ENCODE data around the gene C14orf39.

The C14orf39 gene, protein sequence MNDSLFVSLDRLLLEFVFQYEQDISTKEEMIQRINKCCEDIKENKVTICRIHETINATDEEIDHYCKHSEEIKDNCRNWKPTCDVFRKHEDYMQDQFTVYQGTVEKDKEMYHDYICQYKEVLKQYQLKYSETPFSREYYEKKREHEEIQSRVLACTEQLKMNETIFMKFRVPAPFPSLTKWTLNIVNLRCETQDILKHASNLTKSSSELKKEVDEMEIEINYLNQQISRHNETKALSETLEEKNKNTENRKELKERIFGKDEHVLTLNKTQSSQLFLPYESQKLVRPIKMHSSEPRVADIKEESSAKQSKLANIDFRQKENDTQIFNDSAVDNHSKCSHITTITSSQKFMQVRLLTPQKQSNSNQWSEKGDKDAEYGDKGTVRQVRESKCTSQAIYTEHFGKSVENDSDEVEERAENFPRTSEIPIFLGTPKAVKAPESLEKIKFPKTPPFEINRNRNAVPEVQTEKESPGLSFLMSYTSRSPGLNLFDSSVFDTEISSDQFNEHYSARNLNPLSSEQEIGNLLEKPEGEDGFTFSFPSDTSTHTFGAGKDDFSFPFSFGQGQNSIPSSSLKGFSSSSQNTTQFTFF

DNA sequence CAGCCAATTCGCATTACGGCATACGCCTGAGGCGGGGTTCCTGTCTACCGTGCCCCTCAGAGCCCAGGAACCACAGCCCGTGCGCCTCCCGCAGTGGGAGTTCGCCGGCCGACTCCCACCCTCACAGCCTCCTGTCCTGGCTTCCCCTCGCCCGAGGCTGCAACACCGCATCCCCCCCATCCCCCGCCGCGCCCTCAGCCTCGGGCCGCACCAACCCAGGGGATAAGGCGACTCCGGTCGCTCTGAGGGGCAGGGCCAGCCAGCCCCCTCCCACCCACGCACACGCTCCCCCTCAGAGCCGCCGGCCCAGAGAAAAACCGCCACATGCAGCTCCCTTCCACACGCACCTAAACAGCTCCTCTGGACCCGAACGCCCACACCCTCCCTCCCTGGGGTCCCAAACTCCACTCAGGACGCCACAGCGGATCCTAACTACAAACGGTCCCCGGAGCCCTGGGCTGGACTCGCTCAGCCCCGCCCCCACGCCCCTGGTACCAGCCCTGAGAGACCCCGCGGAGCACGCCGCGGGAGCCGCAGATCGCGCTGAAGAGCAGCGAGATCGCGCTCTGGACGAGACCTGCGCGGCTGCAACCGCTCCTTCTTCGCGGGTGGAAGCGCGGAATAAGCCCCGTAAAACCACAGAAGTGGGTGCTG, at the start of gene C14orf39:
C14orf39 (minus strand) TSS at position 466 of the 654 bp plus-strand sequence. CDS start 985 bp downstream, outside the sequence.
- H3K9ac ChIP-seq (ENCODE audit: low read length): peak within 1 kb of the TSS; percentile 62
- no peaks in the 10 kb centered on the region for H3K9me3 ChIP-seq (ENCODE audit: control insufficient read depth, low read depth, low read length)
- peaks cover 51% of the 10 kb centered on the region for H3K27me3 ChIP-seq (ENCODE audit: control insufficient read depth, insufficient read depth, low read length)
- no peaks in the 10 kb centered on the region for H3K4me1 ChIP-seq (ENCODE audit: control insufficient read depth, low read depth, low read length)
- peak within 1 kb of the TSS; percentile 69 for H3K4me3 ChIP-seq (ENCODE audit: low read length)
- no peak within 1 kb of the TSS for H3K27ac ChIP-seq (ENCODE audit: low read length)
- no peaks in the 10 kb centered on the region for H3K36me3 ChIP-seq (ENCODE audit: control insufficient read depth, low read depth, low read length)

DNA sequence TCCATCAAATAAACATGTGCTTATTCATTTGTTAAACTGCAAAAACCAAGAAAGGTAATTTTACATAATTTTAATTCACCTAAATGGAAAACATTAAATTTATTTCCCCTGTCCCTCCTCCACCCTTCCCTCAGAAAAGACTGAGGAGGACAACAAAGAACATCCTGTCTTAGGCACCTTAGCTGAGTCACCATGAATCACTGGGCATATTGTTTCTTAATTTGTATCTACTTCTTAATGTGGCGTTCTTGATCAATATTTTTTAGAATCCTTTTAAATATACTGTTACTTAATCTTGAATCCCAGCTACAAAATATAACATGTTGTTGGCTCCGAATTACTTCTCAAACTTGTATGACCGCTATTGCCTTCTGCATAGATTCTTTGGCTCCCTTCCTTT, 46.6 kb upstream of the C14orf39 start:
- Histone ChIP-seq H3K4me1 (ENCODE audit: control insufficient read depth, low read depth, low read length) (no peaks in the 10 kb centered on the region), H3K27ac (ENCODE audit: low read length) (no peak overlapping the region), H3K9ac (ENCODE audit: low read length) (no peak overlapping the region), H3K36me3 (ENCODE audit: control insufficient read depth, low read depth, low read length) (no peaks in the 10 kb centered on the region), H3K4me3 (ENCODE audit: low read length) (no peak overlapping the region), H3K27me3 (ENCODE audit: control insufficient read depth, insufficient read depth, low read length) (no peaks in the 10 kb centered on the region), H3K9me3 (ENCODE audit: control insufficient read depth, low read depth, low read length) (no peaks in the 10 kb centered on the region)

DNA sequence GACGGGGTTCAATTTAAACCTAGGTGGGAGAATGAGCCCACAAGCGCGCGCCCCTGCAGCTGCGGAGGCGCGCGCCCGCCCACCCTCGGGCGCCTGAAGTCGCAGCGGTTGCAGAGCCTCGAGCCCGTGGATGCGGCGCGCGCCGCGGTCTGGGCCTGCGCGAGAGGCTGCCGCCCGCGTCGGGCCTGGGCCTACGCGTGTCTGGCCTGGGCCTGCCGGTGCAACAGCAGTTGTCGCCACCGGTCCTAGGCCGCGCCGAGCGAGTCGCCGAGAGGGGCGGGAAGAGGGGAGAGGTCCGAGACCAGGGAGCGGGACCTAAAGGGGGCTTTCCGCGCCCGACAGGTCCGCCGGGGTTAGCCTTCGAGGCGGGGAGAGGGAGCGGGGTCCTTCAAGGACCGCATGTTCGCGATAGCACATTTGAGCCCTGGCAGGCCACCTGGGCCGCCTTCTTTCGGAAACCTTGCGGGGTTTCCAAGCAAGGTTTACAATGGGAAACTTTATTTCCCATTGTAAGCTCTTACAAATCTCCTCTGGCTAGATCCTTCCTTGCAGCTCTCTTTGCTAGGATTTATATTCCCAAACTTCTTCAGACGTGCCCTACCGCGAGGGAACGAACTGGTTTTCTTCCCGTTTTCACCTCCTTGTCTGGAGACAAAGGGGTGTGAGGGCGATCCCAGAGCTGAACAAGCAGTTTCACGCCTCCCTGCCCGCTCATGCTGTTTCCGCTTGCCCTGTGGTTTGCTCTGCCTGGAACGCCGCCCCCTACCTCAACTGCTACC, 29.8 kb upstream of the C14orf39 start:
- Histone ChIP-seq H3K9me3 (ENCODE audit: control insufficient read depth, low read depth, low read length) (no peaks in the 10 kb centered on the region), H3K9ac (ENCODE audit: low read length) (peak overlapping the region; percentile 58), H3K36me3 (ENCODE audit: control insufficient read depth, low read depth, low read length) (no peaks in the 10 kb centered on the region), H3K4me3 (ENCODE audit: low read length) (peak overlapping the region; percentile 65), H3K27me3 (ENCODE audit: control insufficient read depth, insufficient read depth, low read length) (peaks cover 75% of the 10 kb centered on the region), H3K4me1 (ENCODE audit: control insufficient read depth, low read depth, low read length) (peaks cover 39% of the 10 kb centered on the region), H3K27ac (ENCODE audit: low read length) (no peak overlapping the region)

DNA sequence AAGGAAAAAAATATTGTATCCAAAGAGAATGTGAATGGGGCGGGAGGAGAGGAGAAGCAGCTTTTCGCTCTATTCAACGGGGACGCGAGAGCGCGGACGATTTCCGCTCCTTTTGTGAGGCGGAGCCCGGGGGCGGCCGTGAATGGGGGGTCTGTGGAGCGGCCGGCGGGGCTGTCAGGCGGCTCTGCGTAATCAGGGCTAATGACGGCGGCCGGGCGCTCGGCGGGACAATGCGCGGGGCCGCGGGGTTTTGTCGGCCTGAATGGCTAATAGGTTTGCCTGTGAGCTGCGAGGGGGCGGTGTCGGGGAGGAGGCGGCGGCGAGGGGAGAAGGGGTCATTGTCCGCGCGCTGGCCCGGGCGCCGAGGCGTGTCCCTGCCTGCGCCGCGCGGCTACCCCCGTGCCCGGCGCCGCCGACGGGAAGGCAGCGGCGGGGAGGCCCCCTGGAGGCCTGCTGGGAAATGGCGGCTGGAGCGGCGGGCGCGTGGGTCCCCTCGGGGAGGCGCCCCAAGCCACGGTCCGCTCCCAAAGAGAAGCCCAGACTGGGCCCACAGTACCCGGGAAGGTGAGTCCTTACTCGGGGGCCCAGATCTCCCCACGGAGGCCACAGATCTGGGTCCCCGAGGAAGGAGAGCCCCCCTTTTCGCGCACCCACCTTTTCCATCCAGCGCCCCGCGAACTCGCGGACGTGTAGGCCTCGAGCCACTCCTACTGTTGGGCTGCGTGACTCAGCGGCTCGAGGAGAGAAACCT, 29.1 kb upstream of the C14orf39 start:
- Histone ChIP-seq H3K4me1 (ENCODE audit: control insufficient read depth, low read depth, low read length) (peaks cover 46% of the 10 kb centered on the region), H3K27me3 (ENCODE audit: control insufficient read depth, insufficient read depth, low read length) (peaks cover 83% of the 10 kb centered on the region), H3K9ac (ENCODE audit: low read length) (peak overlapping the region; percentile 58), H3K36me3 (ENCODE audit: control insufficient read depth, low read depth, low read length) (no peaks in the 10 kb centered on the region), H3K9me3 (ENCODE audit: control insufficient read depth, low read depth, low read length) (no peaks in the 10 kb centered on the region), H3K4me3 (ENCODE audit: low read length) (peak overlapping the region; percentile 65), H3K27ac (ENCODE audit: low read length) (no peak overlapping the region)

DNA sequence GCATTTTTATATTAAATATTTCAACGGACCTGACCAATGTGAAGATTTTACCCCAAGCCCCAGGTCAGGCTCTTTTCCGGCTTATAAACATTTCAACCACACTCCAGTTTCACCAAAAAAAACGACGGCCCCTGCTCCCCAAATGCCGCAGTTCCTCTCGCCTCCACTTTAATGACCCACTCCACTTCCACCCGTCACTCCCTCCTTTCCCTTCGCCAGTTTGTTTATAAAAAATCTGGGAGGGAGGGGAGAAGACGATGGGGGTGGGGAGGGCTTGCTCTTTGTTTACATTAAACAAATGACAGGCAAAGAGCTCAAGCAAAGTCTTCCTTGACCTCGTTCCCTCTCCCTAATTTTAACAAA, 28.5 kb upstream of the C14orf39 start:
- H3K27me3 ChIP-seq (ENCODE audit: control insufficient read depth, insufficient read depth, low read length): peaks cover 88% of the 10 kb centered on the region
- H3K4me1 ChIP-seq (ENCODE audit: control insufficient read depth, low read depth, low read length): peaks cover 46% of the 10 kb centered on the region
- H3K4me3 ChIP-seq (ENCODE audit: low read length): peak overlapping the region; percentile 65
- H3K9ac ChIP-seq (ENCODE audit: low read length): peak overlapping the region; percentile 58
- no peaks in the 10 kb centered on the region for H3K9me3 ChIP-seq (ENCODE audit: control insufficient read depth, low read depth, low read length)
- no peak overlapping the region for H3K27ac ChIP-seq (ENCODE audit: low read length)
- H3K36me3 ChIP-seq (ENCODE audit: control insufficient read depth, low read depth, low read length): no peaks in the 10 kb centered on the region

DNA sequence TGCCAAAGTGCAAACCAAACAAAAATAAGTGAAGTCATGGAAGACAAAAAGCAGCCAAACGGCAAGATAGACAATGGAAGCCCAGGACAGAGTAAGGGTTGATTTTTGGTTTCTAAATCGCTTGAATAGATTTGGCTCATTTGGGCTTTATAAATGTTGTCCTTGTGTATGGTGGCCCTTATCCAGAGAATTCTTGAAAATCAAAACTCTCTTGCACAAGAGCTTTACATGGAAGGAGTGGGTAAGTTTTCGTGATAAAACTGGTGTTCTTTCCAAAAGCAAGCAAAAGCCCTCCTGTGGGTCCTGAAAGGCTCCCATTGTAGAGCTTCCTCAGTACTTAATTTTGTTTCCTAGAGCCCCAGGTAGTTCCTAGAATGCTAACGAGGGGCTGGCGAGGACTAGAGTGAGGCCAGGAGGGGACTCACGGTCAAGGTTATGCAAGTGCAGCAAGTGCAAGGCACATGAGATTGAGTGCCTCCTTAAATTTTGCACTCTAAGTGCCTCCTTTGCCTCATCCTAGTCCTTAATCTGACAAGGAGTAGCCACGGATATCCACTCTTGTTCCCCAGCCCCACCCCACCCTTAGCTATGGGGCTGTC, 27.2 kb upstream of the C14orf39 start:
- Histone ChIP-seq H3K9ac (ENCODE audit: low read length) (no peak overlapping the region), H3K4me1 (ENCODE audit: control insufficient read depth, low read depth, low read length) (peaks cover 51% of the 10 kb centered on the region), H3K27me3 (ENCODE audit: control insufficient read depth, insufficient read depth, low read length) (peaks cover 97% of the 10 kb centered on the region), H3K27ac (ENCODE audit: low read length) (no peak overlapping the region), H3K9me3 (ENCODE audit: control insufficient read depth, low read depth, low read length) (no peaks in the 10 kb centered on the region), H3K36me3 (ENCODE audit: control insufficient read depth, low read depth, low read length) (no peaks in the 10 kb centered on the region), H3K4me3 (ENCODE audit: low read length) (peak overlapping the region; percentile 15)

DNA sequence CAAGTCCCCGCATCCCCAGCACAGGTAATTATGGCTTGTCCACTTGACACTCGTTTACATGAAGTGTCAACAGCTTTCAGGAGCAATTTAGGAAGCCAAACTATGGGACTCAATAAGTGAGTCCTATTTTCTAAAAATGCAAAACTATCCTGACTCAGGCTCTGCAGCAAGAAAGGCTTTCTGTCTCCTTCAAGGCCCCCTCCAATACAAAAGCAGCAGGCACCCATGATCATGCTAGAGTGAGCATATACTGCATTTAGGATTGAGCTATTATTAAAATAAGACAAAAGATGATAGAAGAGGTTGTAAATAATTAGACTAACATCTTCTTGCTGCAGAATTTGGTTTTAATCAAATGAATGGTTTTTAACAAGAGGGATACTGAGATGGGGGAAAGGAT, 26.3 kb upstream of the C14orf39 start:
- H3K4me3 ChIP-seq (ENCODE audit: low read length): no peak overlapping the region
- no peak overlapping the region for H3K27ac ChIP-seq (ENCODE audit: low read length)
- H3K36me3 ChIP-seq (ENCODE audit: control insufficient read depth, low read depth, low read length): no peaks in the 10 kb centered on the region
- no peaks in the 10 kb centered on the region for H3K9me3 ChIP-seq (ENCODE audit: control insufficient read depth, low read depth, low read length)
- H3K4me1 ChIP-seq (ENCODE audit: control insufficient read depth, low read depth, low read length): peaks cover 59% of the 10 kb centered on the region
- H3K27me3 ChIP-seq (ENCODE audit: control insufficient read depth, insufficient read depth, low read length): peaks cover 97% of the 10 kb centered on the region
- H3K9ac ChIP-seq (ENCODE audit: low read length): no peak overlapping the region

DNA sequence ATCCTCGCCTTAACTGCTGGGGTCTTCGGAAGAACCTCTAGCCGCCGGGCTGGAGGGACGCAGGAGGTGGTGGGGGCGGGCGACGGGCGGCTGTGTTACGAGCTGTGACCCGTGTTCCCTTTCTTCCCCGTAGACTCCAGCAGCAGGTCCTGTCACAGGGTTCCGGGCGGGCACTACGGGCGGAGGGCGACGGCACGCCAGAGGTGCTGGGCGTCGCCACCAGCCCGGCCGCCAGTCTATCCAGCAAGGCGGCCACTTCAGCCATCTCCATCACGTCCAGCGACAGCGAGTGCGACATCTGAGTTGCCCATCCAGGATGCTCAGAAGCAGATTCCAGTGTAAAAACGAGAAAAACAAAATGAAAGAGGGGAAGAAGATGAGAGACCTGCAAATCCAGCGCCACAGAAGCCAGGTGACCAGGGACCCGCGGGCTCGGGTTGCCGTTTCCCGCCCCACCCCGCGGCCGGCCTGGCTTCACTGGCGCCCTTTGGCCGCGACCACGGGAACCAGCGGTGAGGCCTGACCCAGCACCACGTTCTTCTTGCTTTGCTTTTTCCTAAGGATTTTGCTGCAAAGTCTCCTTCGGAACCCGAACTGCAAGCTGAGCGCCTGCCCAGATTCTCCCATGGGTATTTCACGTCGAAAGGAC, 25.2 kb upstream of the C14orf39 start:
- Histone ChIP-seq H3K9me3 (ENCODE audit: control insufficient read depth, low read depth, low read length) (no peaks in the 10 kb centered on the region), H3K27me3 (ENCODE audit: control insufficient read depth, insufficient read depth, low read length) (peaks cover 97% of the 10 kb centered on the region), H3K4me3 (ENCODE audit: low read length) (peak overlapping the region; percentile 67), H3K4me1 (ENCODE audit: control insufficient read depth, low read depth, low read length) (peaks cover 62% of the 10 kb centered on the region), H3K36me3 (ENCODE audit: control insufficient read depth, low read depth, low read length) (no peaks in the 10 kb centered on the region), H3K9ac (ENCODE audit: low read length) (no peak overlapping the region), H3K27ac (ENCODE audit: low read length) (no peak overlapping the region)

DNA sequence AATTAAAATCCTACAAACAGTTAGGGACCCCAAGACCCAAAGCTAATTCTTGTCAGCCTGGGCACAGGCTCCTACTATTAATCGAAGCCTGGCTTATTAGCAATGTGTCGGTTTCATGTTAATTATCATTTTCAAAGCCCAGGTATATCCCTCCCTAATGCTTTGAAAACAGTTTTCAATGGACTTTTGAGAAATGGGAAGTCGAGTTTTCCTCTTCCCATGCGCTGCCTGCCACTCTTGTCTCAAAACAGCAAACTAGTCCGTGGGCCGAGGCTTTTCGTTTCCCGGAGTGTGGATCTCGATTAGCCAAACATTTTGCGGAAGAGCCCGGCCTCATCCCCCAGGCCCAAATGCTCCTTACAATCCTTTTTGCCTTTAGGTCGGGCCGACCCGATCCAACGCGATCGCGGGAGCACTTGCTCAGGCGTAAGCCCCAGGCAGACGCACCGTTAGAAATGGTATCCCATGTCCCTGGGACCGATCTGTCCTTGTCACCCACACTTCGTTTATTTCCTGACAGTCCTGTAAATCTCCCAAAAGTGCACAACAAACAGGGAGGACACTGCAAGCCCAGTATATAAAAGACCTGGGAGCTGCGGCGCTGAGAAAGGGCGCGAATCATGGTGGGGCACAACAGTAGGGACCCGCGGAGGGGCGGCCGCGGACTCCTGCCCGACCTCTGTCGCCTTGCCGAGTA, 24.5 kb upstream of the C14orf39 start:
- Histone ChIP-seq H3K36me3 (ENCODE audit: control insufficient read depth, low read depth, low read length) (no peaks in the 10 kb centered on the region), H3K4me1 (ENCODE audit: control insufficient read depth, low read depth, low read length) (peaks cover 66% of the 10 kb centered on the region), H3K27me3 (ENCODE audit: control insufficient read depth, insufficient read depth, low read length) (peaks cover 97% of the 10 kb centered on the region), H3K9me3 (ENCODE audit: control insufficient read depth, low read depth, low read length) (no peaks in the 10 kb centered on the region), H3K9ac (ENCODE audit: low read length) (no peak overlapping the region), H3K27ac (ENCODE audit: low read length) (no peak overlapping the region), H3K4me3 (ENCODE audit: low read length) (peak overlapping the region; percentile 67)

Measured in iPS-18a (cell line).